MM.1S (cell line): ENCODE results near the gene CHCHD10.

Source experiments
- CTCF ChIP-seq: fragments of 300-600 bp; sonication (generic); IDR thresholded peaks from 2 replicates; pipeline ENCODE4 v1.5.1; 2016; ENCODE audit warnings: antibody characterized with exemption, low read length, mixed read lengths
- EZH2 ChIP-seq: fragments of 300-600 bp; sonication (generic); optimal IDR thresholded peaks from 2 replicates; pipeline ENCODE3; 2017; ENCODE audit warnings: low read depth, mild to moderate bottlenecking, antibody characterized with exemption, low read length, mixed read lengths

GRCh38 chr22:23783265-23784150 lies 15.7 kb upstream of the CHCHD10 start:
- TF ChIP-seq CTCF (no peak), EZH2 (no peak)
